AG10803 (cell line): ENCODE results near the gene NHLRC1.

Experiments used
- DNase-seq: peaks from one replicate; pipeline ENCODE4 v3.0.0; 2010; ENCODE audit warnings: low read depth
- H3K4me3 ChIP-seq: 2 replicates; pipeline ENCODE4 v1.5.1; 2011; ENCODE audit warnings: mild to moderate bottlenecking, low read length, control low read depth
- TF ChIP-seq, protein P1 (sequence below): conservative IDR thresholded peaks from 2 replicates; pipeline ENCODE4 v1.5.1; 2011; ENCODE audit warnings: mild to moderate bottlenecking, low read length, control low read depth, inconsistent platforms

The NHLRC1 gene

DNA sequence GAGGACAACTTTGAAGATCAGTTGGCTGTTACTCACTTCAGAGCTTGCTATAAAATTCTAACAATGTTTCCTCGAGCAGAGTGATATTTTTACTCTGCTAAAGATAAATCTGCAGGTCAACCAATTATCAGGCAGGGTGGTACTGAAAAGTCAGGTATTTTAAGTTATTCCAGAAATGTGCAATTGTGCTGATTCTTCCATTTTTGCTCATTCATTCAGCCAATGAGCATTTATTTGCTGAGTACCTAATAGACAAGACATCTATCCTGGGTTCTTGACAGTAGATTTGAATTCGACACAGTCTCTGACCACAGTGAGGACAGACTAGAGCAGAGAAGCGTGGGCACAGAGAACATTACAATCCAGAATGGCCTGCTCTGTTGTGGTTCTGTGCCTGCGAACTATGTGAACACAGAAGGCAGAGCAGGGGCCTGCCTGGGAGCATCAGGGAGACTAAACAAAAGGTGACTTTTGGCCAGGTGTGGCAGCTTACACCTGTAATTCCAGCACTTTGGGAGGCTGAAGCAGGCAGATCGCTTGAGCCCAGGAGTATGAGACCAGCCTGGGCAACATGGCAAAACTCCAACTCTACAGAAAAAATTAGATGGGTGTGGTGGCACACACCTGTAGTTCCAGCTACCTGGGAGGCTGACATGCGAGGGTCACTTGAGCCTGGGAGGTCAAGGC is 17.6 kb upstream of the NHLRC1 start:
- no peak overlapping the region for H3K4me3 ChIP-seq
- TF ChIP-seq, protein P1, sequence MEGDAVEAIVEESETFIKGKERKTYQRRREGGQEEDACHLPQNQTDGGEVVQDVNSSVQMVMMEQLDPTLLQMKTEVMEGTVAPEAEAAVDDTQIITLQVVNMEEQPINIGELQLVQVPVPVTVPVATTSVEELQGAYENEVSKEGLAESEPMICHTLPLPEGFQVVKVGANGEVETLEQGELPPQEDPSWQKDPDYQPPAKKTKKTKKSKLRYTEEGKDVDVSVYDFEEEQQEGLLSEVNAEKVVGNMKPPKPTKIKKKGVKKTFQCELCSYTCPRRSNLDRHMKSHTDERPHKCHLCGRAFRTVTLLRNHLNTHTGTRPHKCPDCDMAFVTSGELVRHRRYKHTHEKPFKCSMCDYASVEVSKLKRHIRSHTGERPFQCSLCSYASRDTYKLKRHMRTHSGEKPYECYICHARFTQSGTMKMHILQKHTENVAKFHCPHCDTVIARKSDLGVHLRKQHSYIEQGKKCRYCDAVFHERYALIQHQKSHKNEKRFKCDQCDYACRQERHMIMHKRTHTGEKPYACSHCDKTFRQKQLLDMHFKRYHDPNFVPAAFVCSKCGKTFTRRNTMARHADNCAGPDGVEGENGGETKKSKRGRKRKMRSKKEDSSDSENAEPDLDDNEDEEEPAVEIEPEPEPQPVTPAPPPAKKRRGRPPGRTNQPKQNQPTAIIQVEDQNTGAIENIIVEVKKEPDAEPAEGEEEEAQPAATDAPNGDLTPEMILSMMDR = no peak
- DNase-seq = no peak

DNA sequence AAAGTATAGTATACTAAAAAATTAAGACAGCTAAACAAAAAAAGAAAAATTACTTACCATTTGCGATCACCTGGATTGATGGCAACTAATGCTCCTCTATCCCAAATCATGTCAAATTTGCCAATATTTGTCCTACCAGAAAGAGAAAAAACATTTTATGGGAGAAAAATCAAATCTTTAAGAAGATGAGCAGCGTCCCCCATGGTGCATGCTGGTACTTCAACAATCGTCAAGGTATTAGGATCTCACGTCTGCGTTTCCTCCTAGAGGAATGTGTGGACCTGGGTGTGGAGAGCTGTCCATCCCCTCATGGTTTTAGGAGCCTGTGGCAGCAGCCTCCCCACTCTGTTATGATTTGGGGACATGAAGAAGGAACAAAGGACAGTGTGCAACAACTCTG is 16.4 kb upstream of the NHLRC1 start:
- no peak for DNase-seq
- TF ChIP-seq, protein P1 = no peak

DNA sequence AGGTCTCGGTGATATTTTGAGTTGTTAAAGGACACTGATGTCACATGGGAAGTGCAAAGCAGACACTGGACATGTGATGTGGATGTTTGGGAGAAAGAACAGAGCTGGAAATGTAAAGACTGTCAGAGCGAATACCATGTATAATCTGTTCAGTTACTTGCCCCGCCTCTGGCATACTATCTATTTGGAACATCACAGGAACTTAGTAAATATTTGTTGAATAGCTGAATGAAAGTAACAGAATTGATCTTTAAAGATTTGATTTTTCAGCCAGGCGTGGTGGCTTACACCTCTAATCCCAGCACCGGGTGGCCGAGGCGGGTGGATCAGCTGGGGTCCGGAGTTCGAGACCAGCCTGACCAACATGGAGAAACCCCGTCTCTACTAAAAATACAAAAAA is 13.8 kb upstream of the NHLRC1 start:
- TF ChIP-seq, protein P1 = no peak
- no peak overlapping the region for H3K4me3 ChIP-seq
- no peak for DNase-seq

More for the DNA sequence above, 16.4 kb upstream of the NHLRC1 start:
- H3K4me3 ChIP-seq = no peak overlapping the region

DNA sequence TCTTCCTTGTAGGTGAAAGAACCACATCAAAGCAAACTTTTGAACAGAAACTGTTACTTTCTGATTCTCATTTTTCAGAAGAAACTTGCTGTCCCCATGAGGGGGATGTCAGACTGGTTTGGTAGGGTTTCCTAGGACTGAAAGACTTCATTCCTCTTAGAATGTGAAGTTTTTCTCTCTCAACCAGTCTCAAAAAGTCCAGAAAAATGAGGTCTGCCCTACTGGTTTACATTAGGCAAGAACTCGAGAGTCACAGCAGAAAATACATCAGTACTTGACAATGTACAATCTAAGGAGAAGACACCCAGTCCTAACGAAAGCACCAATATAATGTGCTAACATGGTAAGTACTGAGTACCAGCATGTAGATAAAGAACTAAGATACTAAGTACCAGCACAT is 12.7 kb upstream of the NHLRC1 start:
- DNase-seq = no peak
- H3K4me3 ChIP-seq = no peak overlapping the region
- TF ChIP-seq, protein P1 = no peak

DNA sequence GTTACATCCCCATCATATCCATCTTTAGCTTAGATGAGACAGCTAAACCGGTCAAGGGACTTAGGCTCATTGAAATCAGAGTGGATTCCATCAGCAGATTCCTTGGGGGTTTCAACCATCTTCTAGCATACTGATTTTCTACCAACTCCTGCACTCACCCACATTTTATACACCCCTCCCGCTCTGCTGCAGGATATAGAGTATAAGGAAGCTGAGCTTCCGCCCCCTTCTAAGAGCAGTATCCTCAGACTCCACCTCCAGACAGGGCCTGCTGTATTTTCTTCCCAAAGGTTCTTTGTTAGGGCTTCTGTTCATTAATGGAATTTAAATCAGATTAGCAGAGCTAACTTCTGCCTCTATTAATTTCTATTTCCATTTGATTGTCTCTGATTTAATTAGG is 9.9 kb upstream of the NHLRC1 start:
- DNase-seq = no peak
- TF ChIP-seq, protein P1 = no peak
- H3K4me3 ChIP-seq = no peak overlapping the region

DNA sequence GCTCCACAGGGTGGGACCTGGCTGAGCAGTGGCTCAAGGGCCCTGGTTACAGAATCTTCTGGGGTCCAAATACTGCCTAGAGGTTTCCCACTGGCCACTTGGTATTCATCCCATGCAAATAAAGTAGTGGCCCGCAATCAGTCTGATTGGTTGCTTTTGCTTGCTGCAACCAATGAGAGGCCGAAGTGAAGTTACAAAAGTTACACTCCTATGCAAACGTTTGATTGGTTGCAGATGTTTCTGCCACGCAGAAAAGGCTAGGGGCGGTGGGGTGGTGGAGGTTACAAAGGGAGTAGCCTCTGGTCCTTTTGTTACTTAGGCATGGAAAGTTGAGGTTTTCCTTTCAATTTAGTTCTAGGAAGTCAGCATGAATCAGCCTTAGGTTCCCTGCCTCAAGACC is 3.6 kb upstream of the NHLRC1 start:
- TF ChIP-seq, protein P1 = no peak
- peak; percentile 43 for DNase-seq
- H3K4me3 ChIP-seq = no peak overlapping the region

DNA sequence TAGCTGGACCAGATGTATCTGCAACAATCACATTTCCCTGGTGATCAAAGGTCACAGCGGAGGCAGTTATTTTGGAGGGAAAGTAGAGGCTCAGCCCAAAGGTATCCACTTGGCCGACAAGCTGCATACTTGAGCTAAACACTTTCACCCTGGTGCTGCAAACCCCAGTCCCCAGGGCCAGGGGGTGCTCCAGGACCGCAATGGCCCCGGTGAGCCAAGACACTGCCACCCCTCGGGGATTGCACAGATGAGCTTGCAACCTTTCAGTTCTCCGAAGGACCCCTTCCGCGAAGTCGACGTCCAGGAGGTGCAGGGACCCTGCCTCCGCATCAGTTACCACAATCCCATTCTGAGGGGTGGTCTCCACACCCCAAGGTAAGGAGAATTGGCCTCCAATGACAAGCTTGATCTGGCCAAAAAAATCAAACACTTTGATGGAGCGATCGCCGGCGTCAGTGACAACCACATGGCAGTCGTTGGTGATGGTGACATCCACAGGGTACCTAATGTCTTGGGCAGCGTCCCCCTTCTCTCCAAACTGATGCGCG is 823 bp downstream of the NHLRC1 start:
- peak overlapping the region; percentile 66 for H3K4me3 ChIP-seq
- DNase-seq = no peak
- TF ChIP-seq, protein P1 = no peak
